ENCODE measurements around the gene TMEM181.

DNA sequence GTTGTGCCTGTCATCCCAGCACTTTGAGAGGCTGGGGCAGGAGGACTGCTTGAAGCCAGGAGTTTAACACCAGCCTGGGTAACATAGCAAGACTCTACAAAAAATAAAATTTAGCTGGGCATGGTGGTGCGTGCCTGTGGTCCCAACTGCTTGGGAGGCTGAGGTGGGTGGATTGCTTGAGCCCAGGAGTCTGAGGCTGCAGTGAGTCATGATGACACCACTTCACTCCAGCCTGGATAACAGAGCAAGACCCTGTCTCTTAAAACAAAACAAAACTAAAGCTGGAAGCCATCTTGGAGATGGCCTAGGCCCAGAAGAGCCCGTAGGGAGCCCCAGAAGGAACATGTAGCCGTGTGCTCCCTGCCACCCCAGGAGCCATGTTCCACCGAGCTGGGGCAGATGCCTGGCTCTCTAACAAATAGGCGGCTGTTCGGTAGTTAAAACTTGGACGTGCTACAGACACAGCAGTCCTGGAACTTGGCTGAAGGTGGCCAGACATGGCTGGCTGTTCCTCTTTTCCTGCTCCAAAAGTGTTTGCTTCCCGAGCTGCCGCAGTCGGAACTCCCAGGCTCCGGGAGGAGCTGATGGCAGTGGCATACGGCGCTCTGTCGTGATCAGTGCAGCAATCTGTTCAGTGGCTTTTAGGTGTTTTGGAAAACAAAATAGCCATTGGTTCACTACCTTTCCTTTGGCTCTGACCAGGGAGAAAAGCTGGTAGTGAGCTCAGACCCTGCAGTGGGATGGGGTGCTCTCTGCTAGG, 47.7 kb downstream of the TMEM181 start:
- TF ChIP-seq, protein P1, sequence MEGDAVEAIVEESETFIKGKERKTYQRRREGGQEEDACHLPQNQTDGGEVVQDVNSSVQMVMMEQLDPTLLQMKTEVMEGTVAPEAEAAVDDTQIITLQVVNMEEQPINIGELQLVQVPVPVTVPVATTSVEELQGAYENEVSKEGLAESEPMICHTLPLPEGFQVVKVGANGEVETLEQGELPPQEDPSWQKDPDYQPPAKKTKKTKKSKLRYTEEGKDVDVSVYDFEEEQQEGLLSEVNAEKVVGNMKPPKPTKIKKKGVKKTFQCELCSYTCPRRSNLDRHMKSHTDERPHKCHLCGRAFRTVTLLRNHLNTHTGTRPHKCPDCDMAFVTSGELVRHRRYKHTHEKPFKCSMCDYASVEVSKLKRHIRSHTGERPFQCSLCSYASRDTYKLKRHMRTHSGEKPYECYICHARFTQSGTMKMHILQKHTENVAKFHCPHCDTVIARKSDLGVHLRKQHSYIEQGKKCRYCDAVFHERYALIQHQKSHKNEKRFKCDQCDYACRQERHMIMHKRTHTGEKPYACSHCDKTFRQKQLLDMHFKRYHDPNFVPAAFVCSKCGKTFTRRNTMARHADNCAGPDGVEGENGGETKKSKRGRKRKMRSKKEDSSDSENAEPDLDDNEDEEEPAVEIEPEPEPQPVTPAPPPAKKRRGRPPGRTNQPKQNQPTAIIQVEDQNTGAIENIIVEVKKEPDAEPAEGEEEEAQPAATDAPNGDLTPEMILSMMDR (IDR thresholded peaks at IDR 0.05) = no peak
- TF ChIP-seq POLR2A (IDR thresholded peaks at IDR 0.05) = no peak

All from right lobe of liver (tissue), 4 donors.